ENCODE data around the gene FBP1.

DNA sequence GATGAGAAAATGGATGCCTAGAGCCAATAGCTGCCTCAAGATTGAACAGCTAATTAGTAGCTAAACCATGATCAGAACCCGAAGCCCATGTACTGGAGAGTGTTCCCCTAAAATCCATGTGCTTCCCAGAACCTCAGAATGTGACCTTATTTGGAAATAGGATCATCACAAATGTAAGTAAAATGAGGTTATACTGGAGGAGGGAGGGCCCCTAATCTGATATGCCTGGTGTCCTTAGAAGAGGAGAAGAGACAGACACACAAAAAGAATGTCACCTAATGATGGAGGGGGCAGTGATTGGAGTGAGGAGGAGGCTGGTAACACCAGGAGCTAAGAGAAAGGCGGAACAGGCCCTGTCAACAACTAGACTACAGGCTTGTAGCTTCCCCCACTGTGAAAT lies 41.3 kb upstream of the FBP1 start:
- TF ChIP-seq POLR2A (IDR thresholded peaks at IDR 0.05) (no peak), CTCF (IDR thresholded peaks at IDR 0.05) (no peak)

Measured in Peyer's patch (tissue), 4 donors.